Measurements from ENCODE around the gene PXDC1. TPM values are rescaled to one million over a fixed set of nuclear protein-coding genes. Genes with fewer than 3 reads are reported as not detected.

Gene PXDC1
- polyA plus RNA-seq, 1 donor from 2014 or later = 3.9 TPM

- peak overlapping the region; percentile 7 for H3K4me3 ChIP-seq (ENCODE audit: low read length)
These were observed 18.7 kb upstream of the PXDC1 start for GRCh38 chr6:3770023-3770720.

GRCh38 chr6:3769610-3770009 lies 18.1 kb upstream of the PXDC1 start:
- Histone ChIP-seq H3K36me3 (ENCODE audit: insufficient read depth, low read length) (no peaks in the 10 kb centered on the region), H3K4me2 (ENCODE audit: low read length) (no peak overlapping the region), H3K27me3 (ENCODE audit: insufficient read depth, low read depth, low read length) (no peaks in the 10 kb centered on the region), H3K9ac (ENCODE audit: low read length) (no peak overlapping the region), H3K79me2 (replicated peaks; ENCODE audit: insufficient read depth, low read length) (no peaks in the 10 kb centered on the region), H3K27ac (ENCODE audit: low read length) (no peak overlapping the region), H4K20me1 (ENCODE audit: insufficient read depth) (no peaks in the 10 kb centered on the region), H2AFZ (ENCODE audit: low read depth, low read length) (peak overlapping the region; percentile 1), H3F3A (ENCODE audit: insufficient read depth, low read length, poor library complexity, severe bottlenecking) (no peaks in the 10 kb centered on the region), H3K4me3 (ENCODE audit: low read length) (no peak overlapping the region), H3K9me2 (ENCODE audit: insufficient read depth, low read length) (no peaks in the 10 kb centered on the region), H3K9me3 (ENCODE audit: low read length) (no peaks in the 10 kb centered on the region)
- TF ChIP-seq REST (IDR thresholded peaks at IDR 0.05; ENCODE audit: borderline replicate concordance) = no peak
- TF ChIP-seq CTCF (IDR thresholded peaks at IDR 0.05; ENCODE audit: poor library complexity, severe bottlenecking) = no peak
- no peak for TF ChIP-seq EZH2 (IDR thresholded peaks at IDR 0.05; ENCODE audit: borderline replicate concordance, insufficient read depth, low read length, poor library complexity, severe bottlenecking)
- no peak for TF ChIP-seq POLR2AphosphoS5 (IDR thresholded peaks at IDR 0.05)

More at GRCh38 chr6:3770023-3770720, 18.7 kb upstream of the PXDC1 start:
- Histone ChIP-seq H3K36me3 (ENCODE audit: insufficient read depth, low read length) (no peaks in the 10 kb centered on the region), H3K27me3 (ENCODE audit: insufficient read depth, low read depth, low read length) (no peaks in the 10 kb centered on the region), H3K27ac (ENCODE audit: low read length) (no peak overlapping the region), H3K79me2 (replicated peaks; ENCODE audit: insufficient read depth, low read length) (no peaks in the 10 kb centered on the region), H3K9ac (ENCODE audit: low read length) (no peak overlapping the region), H3K9me2 (ENCODE audit: insufficient read depth, low read length) (no peaks in the 10 kb centered on the region), H3K9me3 (ENCODE audit: low read length) (no peaks in the 10 kb centered on the region), H3K4me2 (ENCODE audit: low read length) (no peak overlapping the region), H4K20me1 (ENCODE audit: insufficient read depth) (no peaks in the 10 kb centered on the region), H2AFZ (ENCODE audit: low read depth, low read length) (peak overlapping the region; percentile 1), H3F3A (ENCODE audit: insufficient read depth, low read length, poor library complexity, severe bottlenecking) (no peaks in the 10 kb centered on the region)
- no peak for TF ChIP-seq EZH2 (IDR thresholded peaks at IDR 0.05; ENCODE audit: borderline replicate concordance, insufficient read depth, low read length, poor library complexity, severe bottlenecking)
- no peak for TF ChIP-seq EP300 (conservative IDR thresholded peaks at IDR 0.05; ENCODE audit: poor library complexity, severe bottlenecking)
- TF ChIP-seq POLR2AphosphoS5 (IDR thresholded peaks at IDR 0.05) = no peak

GRCh38 chr6:3768502-3768901 lies 17.0 kb upstream of the PXDC1 start:
- Histone ChIP-seq H3K9me3 (ENCODE audit: low read length) (no peaks in the 10 kb centered on the region), H3F3A (ENCODE audit: insufficient read depth, low read length, poor library complexity, severe bottlenecking) (no peaks in the 10 kb centered on the region), H4K20me1 (ENCODE audit: insufficient read depth) (no peaks in the 10 kb centered on the region), H2AFZ (ENCODE audit: low read depth, low read length) (no peak overlapping the region), H3K27me3 (ENCODE audit: insufficient read depth, low read depth, low read length) (no peaks in the 10 kb centered on the region), H3K9ac (ENCODE audit: low read length) (no peak overlapping the region), H3K9me2 (ENCODE audit: insufficient read depth, low read length) (no peaks in the 10 kb centered on the region), H3K4me3 (ENCODE audit: low read length) (no peak overlapping the region), H3K4me2 (ENCODE audit: low read length) (no peak overlapping the region), H3K36me3 (ENCODE audit: insufficient read depth, low read length) (no peaks in the 10 kb centered on the region), H3K27ac (ENCODE audit: low read length) (no peak overlapping the region), H3K79me2 (replicated peaks; ENCODE audit: insufficient read depth, low read length) (no peaks in the 10 kb centered on the region)
- TF ChIP-seq REST (IDR thresholded peaks at IDR 0.05; ENCODE audit: borderline replicate concordance) (no peak), RAD21 (conservative IDR thresholded peaks at IDR 0.05) (no peak), EP300 (conservative IDR thresholded peaks at IDR 0.05; ENCODE audit: poor library complexity, severe bottlenecking) (no peak), CTCF (IDR thresholded peaks at IDR 0.05; ENCODE audit: poor library complexity, severe bottlenecking) (no peak)

All from neural cell (in vitro differentiated cells).